Calu3 (cell line): ENCODE measurements around the gene GNA12. TPM values are rescaled to one million over a fixed set of nuclear protein-coding genes. Genes with fewer than 3 reads are reported as not detected.

ENCODE experiments used
- BruUV-seq: library from RNA; stranded (reverse); fragments of 400-500 nt; replicated peaks from 2 replicates; lab custom pipeline; 2021; lab: Mats Ljungman, UMichigan
- CTCF ChIA-PET: fragments of 300-600 bp; sonication (Branson Sonifier 250); formaldehyde crosslinking; loops from one replicate; lab custom pipeline; 2022; ENCODE audit warnings: antibody characterized with exemption; lab: Charles Lee
- DNase-seq: peaks from one replicate; pipeline ENCODE4 v3.0.0; 2022
- H3K27ac Mint-ChIP-seq: one replicate; pipeline ENCODE4 v1.8.0; 2022; ENCODE audit warnings: mixed read lengths; ENCODE audit not compliant: unreplicated experiment
- H3K27me3 Mint-ChIP-seq: one replicate; pipeline ENCODE4 v1.8.0; 2022; ENCODE audit warnings: mixed read lengths; ENCODE audit not compliant: unreplicated experiment
- H3K36me3 Mint-ChIP-seq: one replicate; pipeline ENCODE4 v1.8.0; 2022; ENCODE audit warnings: mild to moderate bottlenecking, moderate library complexity, mixed read lengths; ENCODE audit not compliant: insufficient read depth, unreplicated experiment
- H3K4me1 Mint-ChIP-seq: one replicate; pipeline ENCODE4 v1.8.0; 2022; ENCODE audit warnings: mild to moderate bottlenecking, low read depth, mixed read lengths; ENCODE audit not compliant: unreplicated experiment
- H3K4me3 Mint-ChIP-seq: one replicate; pipeline ENCODE4 v1.8.0; 2022; ENCODE audit warnings: mild to moderate bottlenecking, low read depth, moderate library complexity, mixed read lengths; ENCODE audit not compliant: unreplicated experiment
- H3K9me3 Mint-ChIP-seq: one replicate; pipeline ENCODE4 v1.8.0; 2022; ENCODE audit warnings: low read depth, mixed read lengths; ENCODE audit not compliant: unreplicated experiment
- intact Hi-C: fragments of 100-400 bp; cut with micrococcal nuclease; formaldehyde crosslinking; loops from one replicate; pipeline ENCODE4 v1.10.0; 2022; ENCODE audit not compliant: unreplicated experiment
- total RNA-seq: library from RNA; stranded (reverse); gene quantifications from 2 replicates; pipeline ENCODE4 v1.2.3, GENCODE V29; 2022
- TF ChIP-seq, protein P1 (sequence below): fragments of 200-600 bp; IDR thresholded peaks from one replicate; pipeline ENCODE4 v1.8.0; 2022; ENCODE audit warnings: antibody characterized with exemption; ENCODE audit not compliant: unreplicated experiment

The GNA12 gene
- total RNA-seq, 1 experiment from 2014 or later, result 78.3 TPM

DNA sequence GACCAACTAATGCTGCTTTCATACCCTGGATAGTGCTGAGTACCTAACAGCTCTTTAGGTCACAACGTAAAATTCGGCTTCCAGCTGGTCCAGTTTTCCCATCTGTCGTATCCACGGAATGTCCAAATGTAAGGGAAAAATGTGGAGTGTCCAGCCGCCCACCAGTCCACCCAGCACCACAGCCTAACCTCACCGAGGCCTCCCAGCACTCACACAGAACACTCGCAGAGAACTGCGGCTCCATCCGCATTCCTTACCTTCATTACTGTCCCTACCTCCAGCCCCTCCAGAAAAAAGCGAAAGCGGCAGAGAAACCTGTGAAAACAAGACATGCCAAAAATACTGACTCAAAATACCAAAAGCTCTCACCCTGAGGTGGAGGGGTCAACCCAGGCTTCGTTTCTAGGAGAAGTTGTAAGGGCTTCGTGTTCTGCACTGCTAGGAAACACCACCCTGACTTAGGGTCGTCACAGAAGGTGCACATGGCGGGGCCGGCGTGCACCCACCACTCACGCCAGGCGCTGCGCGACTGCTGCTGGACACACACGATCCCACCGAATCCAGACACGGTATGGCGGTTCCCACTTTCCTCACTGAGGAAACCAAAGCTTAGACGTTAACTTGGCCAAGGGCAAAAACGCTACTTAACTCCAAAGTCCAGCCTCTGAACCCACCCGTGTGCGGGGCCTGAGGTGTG is 82.2 kb downstream of the GNA12 start:
- no peak overlapping the region for H3K4me3 Mint-ChIP-seq
- BruUV-seq, result no TSS peak

GRCh38 chr7:2761131-2761624 is 82.9 kb downstream of the GNA12 start:
- Mint-ChIP-seq H3K4me3 (no peak overlapping the region), H3K4me1 (peaks cover 51% of the 10 kb centered on the region), H3K9me3 (no peaks in the 10 kb centered on the region), H3K27me3 (no peaks in the 10 kb centered on the region), H3K36me3 (peaks cover 39% of the 10 kb centered on the region), H3K27ac (peak overlapping the region; percentile 84)
- CTCF ChIA-PET, result interaction anchor here (0.6 to 2.4 kb wide), 8 partner anchors 44 to 1573 kb away, joined by 3 to 14 read pairs (median 4); no protein-coding TSS in a partner anchor
- intact Hi-C loops, result no loop called here
- no peak for DNase-seq
- BruUV-seq, result no TSS peak
- TF ChIP-seq, protein P1, sequence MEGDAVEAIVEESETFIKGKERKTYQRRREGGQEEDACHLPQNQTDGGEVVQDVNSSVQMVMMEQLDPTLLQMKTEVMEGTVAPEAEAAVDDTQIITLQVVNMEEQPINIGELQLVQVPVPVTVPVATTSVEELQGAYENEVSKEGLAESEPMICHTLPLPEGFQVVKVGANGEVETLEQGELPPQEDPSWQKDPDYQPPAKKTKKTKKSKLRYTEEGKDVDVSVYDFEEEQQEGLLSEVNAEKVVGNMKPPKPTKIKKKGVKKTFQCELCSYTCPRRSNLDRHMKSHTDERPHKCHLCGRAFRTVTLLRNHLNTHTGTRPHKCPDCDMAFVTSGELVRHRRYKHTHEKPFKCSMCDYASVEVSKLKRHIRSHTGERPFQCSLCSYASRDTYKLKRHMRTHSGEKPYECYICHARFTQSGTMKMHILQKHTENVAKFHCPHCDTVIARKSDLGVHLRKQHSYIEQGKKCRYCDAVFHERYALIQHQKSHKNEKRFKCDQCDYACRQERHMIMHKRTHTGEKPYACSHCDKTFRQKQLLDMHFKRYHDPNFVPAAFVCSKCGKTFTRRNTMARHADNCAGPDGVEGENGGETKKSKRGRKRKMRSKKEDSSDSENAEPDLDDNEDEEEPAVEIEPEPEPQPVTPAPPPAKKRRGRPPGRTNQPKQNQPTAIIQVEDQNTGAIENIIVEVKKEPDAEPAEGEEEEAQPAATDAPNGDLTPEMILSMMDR, result no peak

More for the DNA sequence above, 82.2 kb downstream of the GNA12 start:
- Mint-ChIP-seq H3K27me3 (no peaks in the 10 kb centered on the region), H3K4me1 (peaks cover 43% of the 10 kb centered on the region), H3K36me3 (peaks cover 39% of the 10 kb centered on the region), H3K9me3 (no peaks in the 10 kb centered on the region), H3K27ac (no peak overlapping the region)
- TF ChIP-seq, protein P1, result no peak
- CTCF ChIA-PET, result no interaction called here
- intact Hi-C loops, result no loop called here
- no peak for DNase-seq

GRCh38 chr7:2760098-2760889 is 83.8 kb downstream of the GNA12 start:
- TF ChIP-seq, protein P1, result no peak
- Mint-ChIP-seq H3K4me3 (peak overlapping the region; percentile 51), H3K27me3 (no peaks in the 10 kb centered on the region), H3K9me3 (no peaks in the 10 kb centered on the region), H3K4me1 (peaks cover 53% of the 10 kb centered on the region), H3K27ac (peak overlapping the region; percentile 84), H3K36me3 (peaks cover 43% of the 10 kb centered on the region)
- peak; percentile 79 for DNase-seq
- CTCF ChIA-PET, result interaction anchor here (0.6 to 2.4 kb wide), 13 partner anchors 10 to 1574 kb away, joined by 3 to 14 read pairs (median 4); no protein-coding TSS in a partner anchor
- intact Hi-C loops, result no loop called here
- no TSS peak for BruUV-seq

- H3K4me1 Mint-ChIP-seq, result peaks cover 53% of the 10 kb centered on the region
- TF ChIP-seq, protein P1, result no peak
- H3K9me3 Mint-ChIP-seq, result no peaks in the 10 kb centered on the region
- H3K36me3 Mint-ChIP-seq, result peaks cover 41% of the 10 kb centered on the region
- peak overlapping the region; percentile 84 for H3K27ac Mint-ChIP-seq
- intact Hi-C loops, result loop anchor here (5.0 kb wide), 2 partner anchors 63 to 103 kb away; no protein-coding TSS in a partner anchor
- CTCF ChIA-PET, result interaction anchor here (0.6 to 2.4 kb wide), 7 partner anchors 11 to 884 kb away, joined by 3 to 14 read pairs (median 4); no protein-coding TSS in a partner anchor
- BruUV-seq, result TSS peak; percentile 19
- no peak for DNase-seq
- H3K4me3 Mint-ChIP-seq, result peak overlapping the region; percentile 51
- no peaks in the 10 kb centered on the region for H3K27me3 Mint-ChIP-seq
These were observed 84.4 kb downstream of the GNA12 start for GRCh38 chr7:2759736-2760097.
